ENCODE measurements around the gene FA2H.
A peak's percentile ranks its signal among the peaks of the same experiment; 100 is the strongest.

Gene FA2H

GRCh38 chr16:74666010-74666421 lies 108.6 kb downstream of the FA2H start:
- H3K27ac Mint-ChIP-seq: peak overlapping the region; percentile 99 to 100
- no peaks in the 10 kb centered on the region for H3K9me3 Mint-ChIP-seq
- ATAC-seq (no peak), DNase-seq (no peak)
- peak overlapping the region; percentile 90 to 93 for H3K4me3 Mint-ChIP-seq
- no peaks in the 10 kb centered on the region for H3K27me3 Mint-ChIP-seq
- peaks cover 58% of the 10 kb centered on the region for H3K4me1 Mint-ChIP-seq
